ENCODE measurements around the gene NEK10. TPM values are rescaled to one million over a fixed set of nuclear protein-coding genes. Genes with fewer than 3 reads are reported as not detected.

The NEK10 gene
- total RNA-seq (2022; extraction: Qiagen RNA extraction), result 0.76 to 1.1 TPM (median 0.91 TPM) in 5 replicates

GRCh38 chr3:27368831-27369607 lies at the start of gene NEK10:
TSS of gene NEK10 (minus strand) at chr3:27369383. CDS start at chr3:27352882, 16,501 bp downstream.

Other genes starting within 250 kb of the NEK10 start
- 10.2 to 26.2 TPM (median 20.4 TPM) in 5 replicates for gene SLC4A7, start 115.0 kb upstream of the NEK10 start, total RNA-seq (2022; extraction: Qiagen RNA extraction)

All from A549 treated with CORT108297 at 1 μM for 4 hours (cell line).